ENCODE results near the gene CACNB2. TPM values are rescaled to one million over a fixed set of nuclear protein-coding genes. Genes with fewer than 3 reads are reported as not detected.
"Not testable (repeated sequence)": the region's sequence is repeated elsewhere in the genome, so short reads cannot be mapped to it uniquely, and the experiment has no call there.

Gene CACNB2
- total RNA-seq, 1 experiment from 2014 or later, result 3.2 TPM

GRCh38 chr10:18144928-18145327, 4.7 kb downstream of the CACNB2 start:
- TF ChIP-seq E2F1 (CRISPR knock-in tag; IDR thresholded peaks at IDR 0.05), result no peak
- TF ChIP-seq SP1 (CRISPR knock-in tag; conservative IDR thresholded peaks at IDR 0.05), result no peak
- no peak for TF ChIP-seq ZNF263 (CRISPR knock-in tag; IDR thresholded peaks at IDR 0.05; ENCODE audit: low read depth)
- no peaks in the 10 kb centered on the region for H3K9me3 Mint-ChIP-seq
- no peak overlapping the region for H3K4me3 Mint-ChIP-seq
- ATAC-seq (no peak), DNase-seq (ENCODE audit: low spot score) (peak; percentile 23)
- ChIA-PET CTCF (no interaction called here), POLR2A (no interaction called here)
- no peak overlapping the region for H3K27ac Mint-ChIP-seq
- H3K36me3 Mint-ChIP-seq, result no peaks in the 10 kb centered on the region
- peaks cover 19% of the 10 kb centered on the region for H3K4me1 Mint-ChIP-seq
- H3K27me3 Mint-ChIP-seq (ENCODE audit: low read depth), result peaks cover 12% of the 10 kb centered on the region

GRCh38 chr10:18145652-18146051, 5.4 kb downstream of the CACNB2 start:
- Mint-ChIP-seq H3K27ac (no peak overlapping the region), H3K36me3 (no peaks in the 10 kb centered on the region), H3K4me1 (peaks cover 18% of the 10 kb centered on the region), H3K9me3 (no peaks in the 10 kb centered on the region), H3K27me3 (ENCODE audit: low read depth) (peaks cover 10% of the 10 kb centered on the region), H3K4me3 (no peak overlapping the region)
- DNase-seq (ENCODE audit: low spot score) (no peak), ATAC-seq (no peak)
- ChIA-PET POLR2A (interaction anchor here (0.7 kb wide), 1 partner anchor 53 kb away, joined by 6 read pairs; no protein-coding TSS in a partner anchor), CTCF (interaction anchor here (0.8 kb wide), 1 partner anchor 71 kb away, joined by 3 read pairs; no protein-coding TSS in a partner anchor)
- TF ChIP-seq ZNF263 (CRISPR knock-in tag; IDR thresholded peaks at IDR 0.05; ENCODE audit: low read depth), result peak; percentile 57; the same call in 1 of the 2 replicates
- TF ChIP-seq GRHL2 (CRISPR knock-in tag; IDR thresholded peaks at IDR 0.05; ENCODE audit: insufficient replicate concordance, severe bottlenecking), result no peak

GRCh38 chr10:18149196-18149800, 9.1 kb downstream of the CACNB2 start:
- Mint-ChIP-seq H3K9me3 (no peaks in the 10 kb centered on the region), H3K36me3 (no peaks in the 10 kb centered on the region), H3K4me3 (no peak overlapping the region), H3K4me1 (peaks cover 11% of the 10 kb centered on the region), H3K27me3 (ENCODE audit: low read depth) (no peaks in the 10 kb centered on the region), H3K27ac (no peak overlapping the region)
- TF ChIP-seq GRHL2 (CRISPR knock-in tag; IDR thresholded peaks at IDR 0.05; ENCODE audit: insufficient replicate concordance, severe bottlenecking) (no peak), ZMAT4 (CRISPR knock-in tag; IDR thresholded peaks at IDR 0.05) (no peak), JUN (CRISPR knock-in tag; IDR thresholded peaks at IDR 0.05) (no peak), PRDM15 (CRISPR knock-in tag; IDR thresholded peaks at IDR 0.05) (no peak), FOXK1 (CRISPR knock-in tag; IDR thresholded peaks at IDR 0.05) (no peak), ZBTB43 (CRISPR knock-in tag; IDR thresholded peaks at IDR 0.05) (no peak)
- ATAC-seq, result no peak
- DNase-seq (ENCODE audit: low spot score), result no peak
- CTCF ChIA-PET, result no interaction called here
- POLR2A ChIA-PET, result no interaction called here

- TF ChIP-seq ZNF263 (CRISPR knock-in tag; IDR thresholded peaks at IDR 0.05; ENCODE audit: low read depth) (no peak), OVOL2 (CRISPR knock-in tag; IDR thresholded peaks at IDR 0.05; ENCODE audit: borderline replicate concordance) (no peak), TEAD4 (CRISPR knock-in tag; IDR thresholded peaks at IDR 0.05) (no peak), PRDM15 (CRISPR knock-in tag; IDR thresholded peaks at IDR 0.05) (no peak)
- H3K4me1 Mint-ChIP-seq, result no peaks in the 10 kb centered on the region
- no peak for DNase-seq (ENCODE audit: low spot score)
- no peak overlapping the region for H3K27ac Mint-ChIP-seq
- H3K9me3 Mint-ChIP-seq, result peaks cover 6% of the 10 kb centered on the region; the same call in 1 of the 2 replicates
- peaks cover 7% of the 10 kb centered on the region for H3K36me3 Mint-ChIP-seq
- CTCF ChIA-PET, result no interaction called here
- H3K4me3 Mint-ChIP-seq, result no peak overlapping the region
- POLR2A ChIA-PET, result no interaction called here
- ATAC-seq, result no peak
- no peaks in the 10 kb centered on the region for H3K27me3 Mint-ChIP-seq (ENCODE audit: low read depth)
Observed at GRCh38 chr10:18151356-18151890, 11.2 kb downstream of the CACNB2 start.

- DNase-seq (ENCODE audit: low spot score); POLR2A ChIA-PET; H3K27ac Mint-ChIP-seq; CTCF ChIA-PET; H3K36me3 Mint-ChIP-seq; H3K27me3 Mint-ChIP-seq (ENCODE audit: low read depth); H3K9me3 Mint-ChIP-seq; H3K4me3 Mint-ChIP-seq; H3K4me1 Mint-ChIP-seq; ATAC-seq: not testable (repeated sequence)
Observed at GRCh38 chr10:18153381-18153780, 13.2 kb downstream of the CACNB2 start.
